Measurements from ENCODE around the gene DIP2B. TPM values are rescaled to one million over a fixed set of nuclear protein-coding genes. Genes with fewer than 3 reads are reported as not detected.

Gene DIP2B
- total RNA-seq, 1 experiment from 2014 or later, result 30.2 TPM

DNA sequence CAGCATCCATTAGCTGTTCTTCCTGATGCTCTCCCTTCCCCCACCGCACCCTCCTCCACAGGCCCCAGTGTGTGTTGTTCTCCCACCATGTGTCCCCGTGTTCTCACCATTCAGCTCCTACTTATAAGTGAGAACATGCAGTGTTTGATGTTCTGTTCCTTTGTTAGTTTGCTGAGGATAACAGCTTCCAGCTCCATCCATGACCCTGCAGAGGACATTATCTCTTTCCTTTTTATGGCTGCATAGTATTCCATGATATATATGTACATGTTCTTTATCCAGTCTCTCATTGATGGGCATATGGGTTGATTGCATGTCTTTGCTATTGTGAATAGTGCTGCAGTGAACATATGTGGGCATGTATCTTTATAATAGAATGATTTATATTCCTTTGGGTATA is 268.1 kb downstream of the DIP2B start:
- Histone ChIP-seq H3K4me3 (ENCODE audit: low read depth in 2 of 2, low read length in 2 of 2) (no peak overlapping the region), H3K9me3 (ENCODE audit: control insufficient read depth, insufficient read depth, low read depth, low read length) (no peaks in the 10 kb centered on the region), H3K4me1 (ENCODE audit: control insufficient read depth, insufficient read depth, low read length) (peaks cover 5% of the 10 kb centered on the region), H3K36me3 (ENCODE audit: control insufficient read depth, insufficient read depth, low read length) (no peaks in the 10 kb centered on the region; the same call in 1 of the 2 replicates), H3K27ac (ENCODE audit: low read length) (no peak overlapping the region), H3K27me3 (ENCODE audit: control insufficient read depth, insufficient read depth, low read length) (no peaks in the 10 kb centered on the region)
- DNase-seq (ENCODE audit: low read depth, low spot score) (no peak), ATAC-seq (no peak)
- POLR2A ChIA-PET, result no interaction called here
- no TSS peak for BruUV-seq (replicated peaks)
- intact Hi-C loops (cut with micrococcal nuclease; ENCODE audit: unreplicated experiment) (no loop called here), in situ Hi-C loops (cut with HindIII; ENCODE audit: low pct_unique_long_range_greater_than_20kb, low sequenced_read_pairs) (no loop called here)
- CTCF ChIA-PET, result interaction anchor here (0.7 kb wide), 1 partner anchor 257 kb away, joined by 7 read pairs; no protein-coding TSS in a partner anchor
- TF ChIP-seq SIN3A (IDR thresholded peaks at IDR 0.05; ENCODE audit: borderline replicate concordance, insufficient read depth, low read depth, low read length), result no peak
- TF ChIP-seq, protein P1, sequence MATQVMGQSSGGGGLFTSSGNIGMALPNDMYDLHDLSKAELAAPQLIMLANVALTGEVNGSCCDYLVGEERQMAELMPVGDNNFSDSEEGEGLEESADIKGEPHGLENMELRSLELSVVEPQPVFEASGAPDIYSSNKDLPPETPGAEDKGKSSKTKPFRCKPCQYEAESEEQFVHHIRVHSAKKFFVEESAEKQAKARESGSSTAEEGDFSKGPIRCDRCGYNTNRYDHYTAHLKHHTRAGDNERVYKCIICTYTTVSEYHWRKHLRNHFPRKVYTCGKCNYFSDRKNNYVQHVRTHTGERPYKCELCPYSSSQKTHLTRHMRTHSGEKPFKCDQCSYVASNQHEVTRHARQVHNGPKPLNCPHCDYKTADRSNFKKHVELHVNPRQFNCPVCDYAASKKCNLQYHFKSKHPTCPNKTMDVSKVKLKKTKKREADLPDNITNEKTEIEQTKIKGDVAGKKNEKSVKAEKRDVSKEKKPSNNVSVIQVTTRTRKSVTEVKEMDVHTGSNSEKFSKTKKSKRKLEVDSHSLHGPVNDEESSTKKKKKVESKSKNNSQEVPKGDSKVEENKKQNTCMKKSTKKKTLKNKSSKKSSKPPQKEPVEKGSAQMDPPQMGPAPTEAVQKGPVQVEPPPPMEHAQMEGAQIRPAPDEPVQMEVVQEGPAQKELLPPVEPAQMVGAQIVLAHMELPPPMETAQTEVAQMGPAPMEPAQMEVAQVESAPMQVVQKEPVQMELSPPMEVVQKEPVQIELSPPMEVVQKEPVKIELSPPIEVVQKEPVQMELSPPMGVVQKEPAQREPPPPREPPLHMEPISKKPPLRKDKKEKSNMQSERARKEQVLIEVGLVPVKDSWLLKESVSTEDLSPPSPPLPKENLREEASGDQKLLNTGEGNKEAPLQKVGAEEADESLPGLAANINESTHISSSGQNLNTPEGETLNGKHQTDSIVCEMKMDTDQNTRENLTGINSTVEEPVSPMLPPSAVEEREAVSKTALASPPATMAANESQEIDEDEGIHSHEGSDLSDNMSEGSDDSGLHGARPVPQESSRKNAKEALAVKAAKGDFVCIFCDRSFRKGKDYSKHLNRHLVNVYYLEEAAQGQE (IDR thresholded peaks at IDR 0.05; ENCODE audit: insufficient read depth in 1 of 2, low read depth in 2 of 2, low read length in 1 of 2), result no peak
- no peak for TF ChIP-seq TCF7L2 (IDR thresholded peaks at IDR 0.05; ENCODE audit: low read depth, low read length)
- TF ChIP-seq, protein P2, sequence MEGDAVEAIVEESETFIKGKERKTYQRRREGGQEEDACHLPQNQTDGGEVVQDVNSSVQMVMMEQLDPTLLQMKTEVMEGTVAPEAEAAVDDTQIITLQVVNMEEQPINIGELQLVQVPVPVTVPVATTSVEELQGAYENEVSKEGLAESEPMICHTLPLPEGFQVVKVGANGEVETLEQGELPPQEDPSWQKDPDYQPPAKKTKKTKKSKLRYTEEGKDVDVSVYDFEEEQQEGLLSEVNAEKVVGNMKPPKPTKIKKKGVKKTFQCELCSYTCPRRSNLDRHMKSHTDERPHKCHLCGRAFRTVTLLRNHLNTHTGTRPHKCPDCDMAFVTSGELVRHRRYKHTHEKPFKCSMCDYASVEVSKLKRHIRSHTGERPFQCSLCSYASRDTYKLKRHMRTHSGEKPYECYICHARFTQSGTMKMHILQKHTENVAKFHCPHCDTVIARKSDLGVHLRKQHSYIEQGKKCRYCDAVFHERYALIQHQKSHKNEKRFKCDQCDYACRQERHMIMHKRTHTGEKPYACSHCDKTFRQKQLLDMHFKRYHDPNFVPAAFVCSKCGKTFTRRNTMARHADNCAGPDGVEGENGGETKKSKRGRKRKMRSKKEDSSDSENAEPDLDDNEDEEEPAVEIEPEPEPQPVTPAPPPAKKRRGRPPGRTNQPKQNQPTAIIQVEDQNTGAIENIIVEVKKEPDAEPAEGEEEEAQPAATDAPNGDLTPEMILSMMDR (IDR thresholded peaks at IDR 0.05), result no peak
- TF ChIP-seq POLR2AphosphoS5 (IDR thresholded peaks at IDR 0.05; ENCODE audit: low read depth, low read length), result no peak

DNA sequence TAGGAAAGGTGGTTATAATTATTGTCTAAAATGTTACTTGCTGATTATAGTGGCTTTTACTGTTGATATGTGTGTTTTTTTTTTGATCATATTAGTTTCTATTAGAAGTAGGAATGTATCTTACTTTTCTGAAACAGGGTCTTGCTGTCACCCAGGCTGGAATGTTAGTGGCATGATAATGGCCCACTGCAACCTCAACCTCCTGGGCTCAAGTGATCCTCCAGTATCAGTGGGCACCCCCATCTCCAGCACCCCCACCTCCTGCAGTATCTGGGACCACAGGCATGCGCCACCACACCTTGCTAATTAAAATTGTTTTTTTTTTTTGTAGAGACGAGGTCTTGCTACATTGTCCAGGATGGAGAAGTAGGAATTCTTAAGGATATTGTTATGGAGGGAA is 270.5 kb downstream of the DIP2B start:
- H3K4me3 ChIP-seq (ENCODE audit: low read depth in 2 of 2, low read length in 2 of 2), result no peak overlapping the region
- no peaks in the 10 kb centered on the region for H3K9me3 ChIP-seq (ENCODE audit: control insufficient read depth, insufficient read depth, low read depth, low read length)
- CTCF ChIA-PET, result interaction anchor here (2.4 kb wide), 1 partner anchor 10 kb away, joined by 7 read pairs; no protein-coding TSS in a partner anchor
- in situ Hi-C loops (cut with HindIII; ENCODE audit: low pct_unique_long_range_greater_than_20kb, low sequenced_read_pairs), result no loop called here
- no peak for DNase-seq (ENCODE audit: low read depth, low spot score)
- TF ChIP-seq POLR2AphosphoS5 (IDR thresholded peaks at IDR 0.05; ENCODE audit: low read depth, low read length) (no peak), SIN3A (IDR thresholded peaks at IDR 0.05; ENCODE audit: borderline replicate concordance, insufficient read depth, low read depth, low read length) (no peak), TCF7L2 (IDR thresholded peaks at IDR 0.05; ENCODE audit: low read depth, low read length) (no peak)
- TF ChIP-seq, protein P1 (IDR thresholded peaks at IDR 0.05; ENCODE audit: insufficient read depth in 1 of 2, low read depth in 2 of 2, low read length in 1 of 2), result no peak
- TF ChIP-seq, protein P2 (IDR thresholded peaks at IDR 0.05), result no peak
- no peak overlapping the region for H3K27ac ChIP-seq (ENCODE audit: low read length)
- no peaks in the 10 kb centered on the region for H3K4me1 ChIP-seq (ENCODE audit: control insufficient read depth, insufficient read depth, low read length)
- no peaks in the 10 kb centered on the region; the same call in 1 of the 2 replicates for H3K36me3 ChIP-seq (ENCODE audit: control insufficient read depth, insufficient read depth, low read length)
- no peak for ATAC-seq
- POLR2A ChIA-PET, result no interaction called here
- intact Hi-C loops (cut with micrococcal nuclease; ENCODE audit: unreplicated experiment), result no loop called here
- H3K27me3 ChIP-seq (ENCODE audit: control insufficient read depth, insufficient read depth, low read length), result no peaks in the 10 kb centered on the region
- no TSS peak for BruUV-seq (replicated peaks)

All from Panc1 (cell line).